LNCaP clone FGC (cell line): Measurements from ENCODE around the gene NOP10.
A peak's percentile ranks its signal among the peaks of the same experiment; 100 is the strongest.

Experiments used
- DNase-seq: peaks from one replicate; pipeline ENCODE4 v3.0.0-alpha.2; 2011; ENCODE audit warnings: low read depth
- H3K4me3 ChIP-seq: 2 replicates; pipeline ENCODE4 v1.5.1; 2011; ENCODE audit warnings: mild to moderate bottlenecking, low read depth, low read length, control low read depth
- TF ChIP-seq, protein P1 (sequence below): IDR thresholded peaks from 2 replicates; pipeline ENCODE4 v1.5.1; 2012; ENCODE audit warnings: mild to moderate bottlenecking; ENCODE audit not compliant: control insufficient read depth, insufficient read depth; ENCODE audit errors: extremely low read depth

Gene NOP10

DNA sequence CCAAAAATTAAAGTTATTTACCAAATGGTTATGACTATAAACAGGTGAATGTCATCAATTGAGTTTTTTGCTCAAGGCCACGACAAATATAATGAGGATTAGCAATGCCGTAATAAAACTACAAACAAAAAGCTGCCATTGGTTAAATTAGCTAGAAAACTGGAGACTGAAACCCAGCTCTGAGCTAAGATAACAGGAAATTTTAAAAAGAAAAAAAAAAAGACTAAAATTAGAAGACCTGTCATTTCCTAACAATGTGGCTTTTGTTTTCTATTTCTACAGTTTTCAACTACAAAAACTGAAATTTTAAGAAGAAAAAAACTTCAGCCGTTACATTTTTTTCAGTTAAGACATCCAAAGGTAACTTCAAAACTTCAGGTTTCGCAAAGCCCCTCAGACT is 15.0 kb downstream of the NOP10 start:
- TF ChIP-seq, protein P1, sequence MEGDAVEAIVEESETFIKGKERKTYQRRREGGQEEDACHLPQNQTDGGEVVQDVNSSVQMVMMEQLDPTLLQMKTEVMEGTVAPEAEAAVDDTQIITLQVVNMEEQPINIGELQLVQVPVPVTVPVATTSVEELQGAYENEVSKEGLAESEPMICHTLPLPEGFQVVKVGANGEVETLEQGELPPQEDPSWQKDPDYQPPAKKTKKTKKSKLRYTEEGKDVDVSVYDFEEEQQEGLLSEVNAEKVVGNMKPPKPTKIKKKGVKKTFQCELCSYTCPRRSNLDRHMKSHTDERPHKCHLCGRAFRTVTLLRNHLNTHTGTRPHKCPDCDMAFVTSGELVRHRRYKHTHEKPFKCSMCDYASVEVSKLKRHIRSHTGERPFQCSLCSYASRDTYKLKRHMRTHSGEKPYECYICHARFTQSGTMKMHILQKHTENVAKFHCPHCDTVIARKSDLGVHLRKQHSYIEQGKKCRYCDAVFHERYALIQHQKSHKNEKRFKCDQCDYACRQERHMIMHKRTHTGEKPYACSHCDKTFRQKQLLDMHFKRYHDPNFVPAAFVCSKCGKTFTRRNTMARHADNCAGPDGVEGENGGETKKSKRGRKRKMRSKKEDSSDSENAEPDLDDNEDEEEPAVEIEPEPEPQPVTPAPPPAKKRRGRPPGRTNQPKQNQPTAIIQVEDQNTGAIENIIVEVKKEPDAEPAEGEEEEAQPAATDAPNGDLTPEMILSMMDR = no peak

DNA sequence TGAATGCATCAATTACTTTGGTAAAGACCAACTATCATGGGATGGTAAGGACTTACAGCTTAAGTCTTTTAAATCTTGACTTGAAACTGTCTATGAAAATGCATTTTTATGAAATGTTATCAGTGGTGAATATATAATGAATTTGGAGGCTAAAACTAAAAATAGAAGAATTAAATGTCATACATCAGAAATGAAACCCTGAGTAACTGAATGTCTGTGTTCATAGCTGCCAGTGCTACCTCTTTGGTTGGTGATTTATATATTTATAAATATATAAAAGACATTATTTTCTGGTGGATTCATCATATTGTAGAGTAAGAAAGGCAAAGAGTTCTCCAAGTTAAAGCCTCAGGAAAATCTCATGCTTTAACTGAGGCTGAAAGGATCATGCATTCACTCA is 17.6 kb downstream of the NOP10 start:
- DNase-seq = no peak
- TF ChIP-seq, protein P1 = no peak
- H3K4me3 ChIP-seq = no peak overlapping the region

More for the DNA sequence above, 15.0 kb downstream of the NOP10 start:
- no peak for DNase-seq
- H3K4me3 ChIP-seq = no peak overlapping the region

DNA sequence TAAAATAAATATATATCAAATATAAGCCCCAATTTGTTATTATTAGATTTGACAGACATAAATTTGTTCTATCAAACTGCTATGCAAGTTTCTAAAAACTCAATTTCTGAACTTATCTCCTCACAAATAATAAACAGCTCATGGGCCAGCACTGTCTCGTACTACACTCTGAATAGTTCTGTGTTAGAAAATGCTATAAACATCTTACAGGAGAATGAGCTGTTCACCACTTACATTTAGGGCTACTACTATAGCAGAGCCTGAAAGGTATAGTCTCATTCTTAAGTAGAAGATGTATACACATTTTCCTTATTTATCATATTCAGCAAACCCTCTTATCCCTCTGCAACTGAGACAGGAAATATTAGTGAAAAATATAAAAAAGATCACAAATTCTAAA is 18.0 kb downstream of the NOP10 start:
- no peak for DNase-seq
- TF ChIP-seq, protein P1 = no peak
- H3K4me3 ChIP-seq = no peak overlapping the region

DNA sequence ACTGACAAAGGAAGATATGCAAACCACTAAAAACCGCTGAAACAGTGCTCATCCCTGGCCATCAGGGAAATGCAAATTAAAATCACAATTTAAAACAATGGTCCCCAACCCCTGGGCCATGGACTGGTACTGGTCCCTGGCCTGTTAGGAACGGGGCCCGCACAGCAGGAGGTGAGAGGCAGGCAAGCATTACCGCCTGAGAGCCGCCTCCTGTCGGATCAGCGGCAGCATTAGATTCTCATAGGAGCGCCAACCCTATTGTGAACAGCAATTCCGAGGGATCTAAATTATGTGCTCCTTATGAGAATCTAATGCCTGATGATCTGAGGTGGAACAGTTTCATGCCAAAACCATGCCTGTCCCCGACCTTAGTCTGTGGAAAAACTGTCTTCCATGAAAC is 19.7 kb downstream of the NOP10 start:
- no peak for DNase-seq
- TF ChIP-seq, protein P1 = no peak
- H3K4me3 ChIP-seq = no peak overlapping the region

DNA sequence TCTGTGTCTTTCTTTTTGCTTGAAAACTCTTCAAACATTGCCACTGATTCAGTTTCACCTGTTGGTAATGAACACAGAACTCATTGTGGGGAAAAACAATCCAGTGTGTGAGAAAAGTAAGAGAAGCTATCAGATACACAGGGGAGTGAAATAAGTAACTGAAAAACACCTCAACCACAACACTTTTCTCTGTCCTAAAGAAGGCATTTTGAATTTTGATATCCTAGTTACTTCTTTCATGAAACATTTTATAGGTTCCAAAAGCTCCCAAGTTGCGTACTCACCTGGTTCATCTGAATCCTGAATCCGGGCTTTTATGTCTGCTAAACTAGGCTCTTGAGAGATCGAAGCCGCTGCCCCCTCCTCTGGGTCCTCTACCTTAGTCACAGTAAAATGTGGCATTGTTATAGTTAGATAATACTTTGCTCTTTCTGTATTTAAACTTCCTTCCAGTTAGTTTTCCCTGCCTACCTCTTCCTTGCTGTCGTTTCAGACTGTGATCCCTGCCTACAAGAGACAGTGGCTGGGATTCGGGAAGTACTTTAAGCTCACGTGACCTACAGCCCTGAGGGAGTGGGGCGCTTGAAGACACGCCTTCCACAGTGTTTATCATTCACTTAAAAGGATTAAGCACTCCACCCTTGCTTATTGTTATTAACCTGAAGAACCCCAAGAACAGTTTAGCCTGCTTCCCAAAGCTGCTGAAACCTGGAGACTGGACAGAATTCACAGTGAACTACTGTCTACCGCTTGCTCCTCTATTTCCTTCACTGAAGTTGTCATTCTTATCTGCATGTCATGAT is 24.5 kb downstream of the NOP10 start:
- TF ChIP-seq, protein P1 = no peak
- DNase-seq = peak; percentile 49
- H3K4me3 ChIP-seq = peak overlapping the region; percentile 56

DNA sequence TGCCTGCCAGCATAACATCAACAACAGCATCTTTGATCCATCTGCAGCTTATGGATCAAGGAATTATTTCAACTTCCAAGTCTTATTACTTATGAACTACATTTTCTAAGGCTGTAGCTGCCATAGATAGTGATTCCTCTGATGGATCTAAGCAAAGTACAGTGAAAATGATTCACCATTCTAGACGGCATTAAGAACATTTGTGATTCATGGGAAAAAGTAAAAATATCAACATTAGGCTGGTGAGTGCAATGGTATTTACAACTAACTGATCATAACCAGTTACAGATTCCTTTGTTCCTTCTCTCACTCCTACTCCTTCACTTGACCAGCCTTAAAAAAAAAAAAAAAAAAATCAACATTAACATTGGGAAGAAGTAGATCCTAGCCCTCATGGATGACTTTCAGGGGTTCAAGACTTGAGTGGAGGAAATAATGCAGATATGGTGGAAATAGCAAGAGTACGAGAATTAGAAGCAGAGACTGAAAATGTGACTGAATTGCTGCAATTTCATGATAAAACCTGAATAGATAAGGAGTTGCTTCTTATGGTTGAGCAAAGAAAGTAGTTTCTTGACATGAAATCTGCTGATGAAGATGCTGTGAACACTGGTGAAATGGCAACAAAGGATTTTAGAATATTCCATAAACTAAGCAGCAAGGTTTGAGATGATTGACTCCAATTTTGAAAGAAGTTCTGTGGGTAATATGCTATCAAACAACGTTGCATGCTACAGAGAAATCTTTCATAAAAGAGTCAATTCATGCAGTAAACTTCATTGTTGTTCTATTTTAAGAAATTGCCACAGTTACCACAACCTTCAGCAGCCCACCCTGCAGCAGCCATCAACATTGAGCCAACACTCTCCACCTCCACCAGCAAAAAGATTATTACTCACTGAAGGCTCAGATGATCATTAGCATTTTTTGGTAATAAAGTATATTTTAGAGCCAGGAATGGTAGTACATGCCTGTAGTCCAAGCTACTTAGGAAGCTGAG is 28.1 kb downstream of the NOP10 start:
- no peak overlapping the region for H3K4me3 ChIP-seq
- TF ChIP-seq, protein P1 = no peak
- DNase-seq = no peak
